EL (cell line): ENCODE results near the gene FRK.
"Not testable (repeated sequence)": the region's sequence is repeated elsewhere in the genome, so short reads cannot be mapped to it uniquely, and the experiment has no call there.

Experiments used
- DNase-seq: peaks from one replicate; pipeline ENCODE4 v3.0.0-alpha.2; 2016

The FRK gene

GRCh38 chr6:116060572-116061283, at the start of gene FRK:
FRK (minus strand) TSS chr6:116060891; CDS start chr6:116060311, 580 bp downstream.
- no peak for DNase-seq

DNA sequence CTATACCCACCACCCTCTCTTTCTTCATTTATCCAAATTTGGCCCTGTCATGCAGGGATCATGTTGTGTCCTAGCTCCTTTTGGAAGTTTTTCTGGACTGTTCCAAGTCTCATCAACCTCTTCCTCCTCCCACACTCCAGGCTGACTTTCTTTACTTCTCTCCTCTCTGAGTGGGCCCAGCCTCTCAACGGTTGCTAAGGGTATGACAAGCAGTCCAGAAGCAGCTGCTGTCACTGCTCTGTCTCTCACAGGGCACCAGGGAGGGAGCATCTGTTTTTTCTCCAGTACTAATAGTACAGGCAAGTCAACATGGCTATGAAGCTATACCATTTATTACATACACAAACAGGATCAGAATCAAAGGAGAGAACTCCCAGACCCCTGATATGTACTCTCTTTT, 48.1 kb upstream of the FRK start:
- no peak for DNase-seq

- no peak for DNase-seq
These were observed 45.5 kb upstream of the FRK start for GRCh38 chr6:116106146-116106545.

GRCh38 chr6:116105247-116105646, 44.6 kb upstream of the FRK start:
- DNase-seq: no peak

DNA sequence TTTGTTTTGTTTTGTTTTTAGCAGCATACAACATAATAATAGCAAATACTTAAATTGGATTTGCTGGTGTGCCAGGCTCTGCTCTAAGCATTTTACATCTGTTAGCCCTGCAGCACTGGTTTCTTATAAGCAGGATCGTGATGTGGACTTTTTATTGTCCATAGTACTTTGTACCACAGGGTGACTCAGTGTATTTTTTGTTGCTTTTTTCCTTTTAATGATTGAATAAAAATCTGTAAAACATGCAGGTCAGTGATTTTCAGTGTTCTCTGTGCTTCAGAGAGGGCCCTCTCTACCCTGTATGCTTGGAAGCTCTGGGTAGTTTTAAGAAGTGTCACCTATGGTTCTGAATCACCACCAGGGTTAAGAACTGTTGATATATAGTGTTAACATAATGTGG, 43.9 kb upstream of the FRK start:
- no peak for DNase-seq

DNA sequence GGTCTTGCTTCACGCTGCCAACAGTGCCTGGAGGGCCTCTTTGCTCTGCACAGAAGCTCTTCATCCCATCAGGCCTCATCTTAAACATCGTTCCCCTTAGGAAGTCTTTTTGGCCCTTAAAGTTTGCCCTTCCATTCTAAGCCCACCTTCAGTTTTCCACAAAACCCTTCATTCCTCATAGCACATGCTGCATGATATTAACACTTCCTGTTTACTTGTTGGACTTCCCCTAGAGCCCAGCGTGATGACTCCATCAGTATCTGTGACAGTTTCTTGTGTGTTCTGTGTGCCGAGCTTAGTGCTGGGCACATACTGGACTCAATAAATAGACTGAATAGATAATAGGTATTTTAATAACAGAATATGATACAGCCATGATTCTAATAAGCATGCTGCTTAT, 42.2 kb upstream of the FRK start:
- DNase-seq: no peak

DNA sequence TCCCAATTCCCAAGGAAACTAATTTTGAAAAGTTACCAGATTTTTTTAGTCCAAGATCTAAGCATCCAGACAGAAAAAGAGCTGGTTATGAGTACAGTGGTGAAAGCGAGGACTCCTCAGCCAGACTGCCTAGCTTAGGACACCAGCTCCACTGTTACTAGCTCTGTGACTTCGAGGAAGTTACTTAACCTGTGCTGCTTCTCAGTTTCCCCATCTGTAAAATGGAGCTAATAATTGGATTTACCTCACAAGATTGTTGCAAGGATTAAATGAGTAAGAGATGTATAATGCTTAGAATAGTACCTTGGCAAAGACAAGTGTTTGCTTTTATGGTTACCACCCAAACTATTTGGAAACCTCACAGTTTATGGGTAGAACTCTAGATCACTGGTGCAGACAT, 41.1 kb upstream of the FRK start:
- DNase-seq: no peak

DNA sequence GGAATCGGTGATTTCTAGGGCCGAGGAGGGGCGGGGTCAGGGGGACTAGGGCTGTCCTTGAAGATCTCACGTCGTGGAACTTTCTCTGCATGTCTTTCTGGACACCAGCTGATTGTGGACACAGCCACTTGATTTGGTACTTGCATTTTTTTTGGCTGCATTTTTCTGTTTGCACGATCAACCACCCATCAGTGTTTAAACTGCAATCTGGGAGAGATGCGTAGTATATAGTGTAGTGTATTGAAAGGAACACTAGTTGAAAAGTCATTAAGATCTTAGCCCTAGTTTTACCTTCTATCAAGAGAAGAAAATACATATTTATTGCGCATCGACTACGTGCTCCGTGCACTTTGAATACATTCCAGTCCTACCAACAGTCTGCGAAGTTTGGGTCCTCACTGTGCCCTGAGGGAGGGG, 40.6 kb upstream of the FRK start:
- DNase-seq: no peak

DNA sequence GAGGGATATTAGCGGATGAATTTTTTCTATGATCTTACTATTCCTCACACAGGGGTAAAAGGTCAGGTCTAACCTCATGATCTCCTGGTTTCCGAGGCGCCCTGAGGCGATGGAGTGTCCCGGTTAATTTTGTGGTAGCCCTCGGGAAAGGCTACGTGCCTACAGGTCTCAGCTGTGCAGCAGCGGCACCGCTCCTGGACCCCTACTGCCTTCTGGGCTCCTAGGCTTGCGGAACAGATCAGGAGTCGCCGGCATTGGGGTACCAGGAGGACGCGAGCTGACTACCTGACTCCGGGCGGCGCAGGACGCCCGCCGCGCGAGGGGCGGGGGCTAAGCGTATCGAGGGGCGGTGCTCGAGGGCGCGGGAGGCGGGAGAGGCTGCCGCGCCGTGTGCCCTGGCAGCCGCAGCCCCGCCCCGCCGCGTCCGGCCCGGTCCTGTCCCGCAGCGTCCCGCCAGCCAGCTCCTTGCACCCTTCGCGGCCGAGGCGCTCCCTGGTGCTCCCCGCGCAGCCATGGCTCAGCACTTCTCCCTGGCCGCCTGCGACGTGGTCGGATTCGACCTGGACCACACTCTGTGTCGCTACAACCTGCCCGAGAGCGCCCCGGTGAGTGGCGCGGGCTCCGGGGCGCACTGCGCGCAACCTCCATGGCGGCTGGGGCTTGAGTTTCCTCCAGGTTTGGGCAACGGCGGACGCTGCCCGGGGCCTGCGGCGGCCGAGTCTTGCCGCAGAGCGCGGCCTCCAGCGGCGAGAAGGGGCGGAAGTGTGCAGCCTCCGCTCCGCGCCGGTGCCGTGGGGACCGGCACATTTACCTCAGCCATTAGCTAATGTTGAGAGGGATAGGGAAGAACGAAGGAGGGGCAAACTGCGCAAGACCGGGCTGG, 40.0 kb upstream of the FRK start, which contains the start of gene NT5DC1:
Gene NT5DC1 (plus strand): TSS at position 435 of the 883 bp plus-strand sequence. CDS start 78 bp downstream, at position 513.
- peak; percentile 81 for DNase-seq

DNA sequence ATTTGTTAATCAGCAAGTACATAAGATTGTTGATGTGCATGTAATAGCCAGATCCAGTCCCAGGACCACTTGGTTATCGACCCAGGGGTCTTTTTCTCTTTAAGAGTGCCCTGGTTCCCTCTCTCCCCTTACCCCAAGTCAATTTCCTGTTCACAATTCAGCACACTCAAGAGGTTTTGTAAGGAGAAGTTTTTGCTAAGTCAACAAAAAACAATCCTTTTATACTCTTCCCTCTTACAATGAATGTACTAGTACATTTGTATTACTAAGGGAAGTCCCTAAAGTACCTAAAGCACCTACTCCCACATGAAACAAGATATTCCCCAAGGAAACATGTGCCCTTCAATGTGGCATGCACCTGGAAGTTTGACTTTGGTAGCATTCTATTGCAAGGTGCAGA, 38.3 kb upstream of the FRK start:
- DNase-seq: no peak

DNA sequence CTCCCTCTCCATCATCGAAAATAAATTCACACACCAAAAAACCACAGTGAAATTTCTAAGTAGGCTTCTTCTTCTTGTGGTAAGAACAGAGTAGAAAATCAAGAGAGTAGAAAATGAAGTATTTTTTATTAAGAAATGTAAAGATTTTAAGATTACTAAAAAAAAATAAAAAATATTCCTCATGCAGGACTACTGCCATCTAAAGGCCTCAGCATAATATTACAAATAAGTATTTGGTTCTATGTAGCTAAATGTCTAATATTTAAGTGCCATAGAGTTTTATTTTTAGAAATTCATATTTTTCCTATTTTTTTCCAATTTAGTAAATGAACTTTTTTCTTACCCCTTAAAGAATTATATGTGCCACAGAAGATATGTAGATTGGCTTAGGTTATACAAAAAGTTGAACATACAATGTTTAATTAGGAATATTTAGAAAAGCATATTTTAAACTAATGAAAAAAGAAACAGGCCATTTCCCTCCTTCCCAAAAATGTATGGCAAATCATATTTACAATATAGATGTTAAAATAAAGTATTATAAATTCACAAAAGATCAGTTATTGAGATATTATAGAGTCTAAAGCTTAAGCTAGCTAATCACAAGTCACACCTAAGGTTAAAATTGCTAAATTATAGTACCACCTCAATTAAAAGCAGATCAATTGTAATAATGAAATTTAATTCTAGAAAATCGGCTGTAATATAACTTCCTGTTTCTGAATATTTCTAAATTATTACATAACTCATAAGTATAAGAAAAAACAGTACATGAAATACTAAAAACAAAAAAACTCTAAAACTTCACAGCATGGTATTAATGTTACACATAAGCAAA, 36.5 kb upstream of the FRK start:
- peak; percentile 7 for DNase-seq

DNA sequence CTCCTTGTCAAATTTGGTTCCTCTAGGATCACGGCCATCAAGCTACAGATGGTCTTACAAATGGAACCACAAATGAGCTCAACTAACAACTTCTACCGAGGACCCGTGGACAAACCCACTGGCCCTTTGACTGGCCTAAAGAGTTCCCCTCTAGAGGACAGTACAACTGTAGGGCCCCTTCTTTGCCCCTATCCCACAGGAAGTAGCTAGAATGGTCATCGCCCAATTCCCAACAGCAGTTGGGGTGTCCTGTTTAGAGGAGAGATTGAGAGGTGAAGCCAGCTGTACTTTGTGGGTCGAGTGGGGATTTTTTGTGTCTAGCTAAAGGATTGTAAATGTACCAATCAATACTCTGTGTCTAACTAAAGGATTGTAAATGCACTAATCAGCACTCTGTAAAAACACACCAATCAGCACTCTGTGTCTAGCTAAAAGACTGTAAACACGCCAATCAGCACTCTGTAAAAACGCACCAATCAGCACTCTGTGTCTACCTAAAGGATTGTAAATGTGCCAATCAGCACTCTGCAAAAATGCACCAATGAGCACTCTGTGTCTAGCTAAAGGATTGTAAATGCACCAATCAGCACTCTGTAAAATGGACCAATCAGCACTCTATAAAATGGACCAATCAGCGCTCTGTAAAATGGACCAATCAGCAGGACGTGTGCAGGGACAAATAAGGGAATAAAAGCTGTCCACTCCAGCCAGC, 35.5 kb upstream of the FRK start:
- DNase-seq: not testable (repeated sequence)

DNA sequence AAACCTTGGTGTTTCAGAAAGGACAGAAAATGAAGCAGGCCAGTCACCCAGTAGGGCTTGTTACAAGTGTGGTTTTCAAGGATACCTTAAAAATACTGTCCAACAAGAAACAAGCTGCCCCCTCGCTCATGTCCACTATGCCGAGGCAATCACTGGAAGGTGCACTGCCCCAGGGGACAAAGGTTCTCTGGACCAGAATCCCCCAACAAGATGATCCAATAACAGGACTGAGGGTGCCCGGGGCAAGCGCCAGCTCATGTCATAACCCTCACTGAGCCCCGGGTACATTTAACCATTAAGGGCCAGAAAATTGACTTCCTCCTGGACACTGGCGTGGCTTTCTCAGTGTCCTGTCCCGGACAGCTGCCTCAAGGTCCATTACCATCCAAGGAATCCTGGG, 33.4 kb upstream of the FRK start:
- no peak for DNase-seq

DNA sequence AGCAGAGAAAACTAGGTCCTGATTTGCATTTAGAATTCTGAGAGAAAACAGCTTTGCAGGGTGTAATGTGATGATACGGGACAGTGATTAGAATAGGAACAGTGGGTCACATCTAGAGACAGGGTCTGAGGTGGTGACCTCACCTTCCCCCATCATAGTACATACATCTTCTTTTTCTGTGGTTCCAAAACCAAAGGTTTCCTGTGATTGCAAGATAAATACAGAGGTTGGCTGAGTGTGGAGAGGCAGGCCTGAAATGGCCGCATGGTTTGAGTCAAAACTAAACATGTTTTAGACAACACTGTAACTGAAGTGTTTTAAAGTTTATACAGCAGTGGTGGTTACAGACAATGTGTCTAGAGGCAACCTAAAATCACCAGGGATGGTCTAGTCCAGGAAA, 29.6 kb upstream of the FRK start:
- no peak for DNase-seq

GRCh38 chr6:116088946-116089345, 28.3 kb upstream of the FRK start:
- DNase-seq: peak; percentile 26

- DNase-seq: peak; percentile 86
These were observed 26.8 kb upstream of the FRK start for GRCh38 chr6:116087437-116088027.

GRCh38 chr6:116084284-116084683, 23.6 kb upstream of the FRK start:
- DNase-seq: no peak

DNA sequence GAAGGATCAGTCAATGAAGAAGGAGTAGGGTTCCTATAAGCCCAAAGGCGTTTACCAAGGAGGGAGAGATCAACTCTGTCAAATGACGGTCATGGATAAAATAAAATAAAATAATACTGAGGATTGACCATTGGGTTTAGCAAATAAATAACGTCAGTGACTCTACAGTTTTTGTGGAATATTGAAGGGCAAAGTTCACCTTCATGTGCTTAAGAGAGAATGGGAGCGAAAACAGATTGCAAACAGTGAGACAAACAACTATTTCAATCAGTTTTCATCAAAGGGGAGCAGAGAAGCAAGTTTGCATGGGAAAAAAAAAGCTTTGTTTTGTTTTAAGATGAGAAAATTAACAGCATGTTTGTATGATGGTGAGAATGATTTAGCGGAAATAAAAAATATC, 22.4 kb upstream of the FRK start:
- no peak for DNase-seq

DNA sequence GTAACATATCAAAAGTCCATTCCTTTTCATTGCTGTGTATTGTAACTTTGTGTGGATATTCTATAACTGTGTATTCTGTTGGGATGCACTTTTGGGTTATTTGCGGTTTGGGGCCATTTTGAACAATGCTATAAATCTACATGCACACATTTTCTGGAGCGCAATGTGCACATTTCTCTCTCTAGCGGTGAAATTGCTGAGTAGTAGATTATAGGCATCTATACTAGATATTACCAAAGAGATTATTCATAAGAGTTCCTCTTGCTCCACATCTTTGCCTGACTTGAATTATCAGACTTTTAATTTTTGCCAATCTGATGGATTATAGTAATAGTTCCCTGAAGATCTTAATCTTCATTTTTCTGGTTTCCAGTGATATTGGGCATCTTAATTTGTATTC, 18.3 kb upstream of the FRK start:
- DNase-seq: no peak

DNA sequence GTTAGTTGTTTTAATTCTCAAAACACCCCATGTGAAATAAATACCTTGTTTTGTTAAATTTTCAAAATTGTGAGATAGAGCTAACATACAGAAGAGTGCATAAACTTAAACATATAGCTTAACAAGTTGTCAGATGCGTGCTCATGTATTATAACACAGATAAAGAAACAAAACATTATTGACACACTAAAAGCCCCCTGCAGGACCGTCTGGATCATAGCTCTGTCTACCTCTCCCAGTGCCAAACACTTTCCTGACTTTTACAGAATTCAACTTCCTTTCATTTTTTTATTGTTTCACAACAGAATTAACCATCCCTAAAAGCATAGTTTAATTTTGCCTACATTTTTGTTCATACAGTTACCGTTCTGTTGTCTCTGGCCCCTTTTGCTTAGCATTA, 17.8 kb upstream of the FRK start:
- no peak for DNase-seq

GRCh38 chr6:116074732-116075390, 14.2 kb upstream of the FRK start:
- DNase-seq: no peak
